Testis (tissue), 2 donors: Measurements from ENCODE around the gene GSG1L.

Experiments used
- CTCF ChIP-seq, 3 experiments: fragments of 450-650 bp in 2 of 3; fragments of 200-600 bp in 1 of 3; sonication (generic) in 1 of 3; IDR thresholded peaks; one replicate each; pipeline ENCODE4 v1.5.1; 2016 to 2019; ENCODE audit warnings: antibody characterized with exemption in 3 of 3, mild to moderate bottlenecking in 2 of 3, moderate library complexity in 1 of 3
- POLR2A ChIP-seq: fragments of 450-650 bp; IDR thresholded peaks from one replicate; pipeline ENCODE4 v1.6.1; 2017; ENCODE audit warnings: antibody characterized with exemption, mild to moderate bottlenecking, moderate library complexity

GRCh38 chr16:27774779-27775178 is 288.7 kb downstream of the GSG1L start:
- TF ChIP-seq POLR2A (no peak), CTCF (IDR thresholded peaks at IDR 0.05) (no peak)
